ENCODE measurements around the gene CHST5. TPM values are rescaled to one million over a fixed set of nuclear protein-coding genes. Genes with fewer than 3 reads are reported as not detected.
"Not testable (repeated sequence)": the region's sequence is repeated elsewhere in the genome, so short reads cannot be mapped to it uniquely, and the experiment has no call there.

Gene CHST5
- polyA plus RNA-seq, 1 donor (not counting 4 experiments of a cell fraction or from before 2014, with no cell fraction given) = 0.12 TPM

DNA sequence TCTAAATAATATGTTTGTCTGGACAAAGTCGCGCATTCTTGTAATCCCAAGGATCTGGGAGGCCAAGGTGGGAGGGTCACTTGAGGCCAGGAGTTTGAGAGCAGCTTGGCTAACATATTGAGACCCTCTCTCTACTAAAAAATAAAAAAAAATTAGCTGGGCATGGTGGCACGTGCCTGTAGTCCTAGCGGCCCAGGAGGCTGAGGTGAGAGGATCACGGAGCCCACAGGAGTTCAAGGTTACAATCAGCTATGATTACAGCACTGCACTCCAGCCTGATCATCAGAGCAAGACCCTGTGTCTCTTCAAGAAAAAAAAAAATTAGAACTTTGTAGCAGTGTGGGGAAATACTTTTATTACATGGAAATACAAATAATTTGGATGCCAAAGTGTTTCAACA, 34.5 kb downstream of the CHST5 start:
- no peak overlapping the region for H3K4me3 ChIP-seq (ENCODE audit: control insufficient read depth in 2 of 3, extremely low read depth in 1 of 3, insufficient read depth in 2 of 3, low read depth in 1 of 3, low read length in 3 of 3)
- dilution Hi-C loops (cut with MboI; ENCODE audit: extremely low pct_ligation_motif_present, low sequenced_read_pairs) = no loop called here
- no peak overlapping the region for H2AFZ ChIP-seq (ENCODE audit: control insufficient read depth, low read length)
- no peak overlapping the region for H3K27ac ChIP-seq (ENCODE audit: control insufficient read depth, insufficient read depth, low read length)
- DNase-seq (ENCODE audit: low read depth, low spot score) = no peak
- no peaks in the 10 kb centered on the region for H3K79me2 ChIP-seq (ENCODE audit: control insufficient read depth, insufficient read depth, low read length)
- no peaks in the 10 kb centered on the region for H3K9me3 ChIP-seq (ENCODE audit: control insufficient read depth, low read depth, low read length)
- H3K9ac ChIP-seq (ENCODE audit: control insufficient read depth, extremely low read depth, insufficient read depth, low read length) = no peak overlapping the region
- no peaks in the 10 kb centered on the region for H3K9me1 ChIP-seq (ENCODE audit: control insufficient read depth, extremely low read depth, insufficient read depth, low read length)
- no peak overlapping the region for H3K4me2 ChIP-seq (ENCODE audit: control insufficient read depth, extremely low read depth, insufficient read depth, low read depth, low read length)
- peaks cover 21% of the 10 kb centered on the region for H3K4me1 ChIP-seq (ENCODE audit: control insufficient read depth, extremely low read depth, insufficient read depth, low read length)
- no peak for FAIRE-seq
- H3K36me3 ChIP-seq (ENCODE audit: control insufficient read depth in 2 of 2, extremely low read depth in 1 of 2, insufficient read depth in 2 of 2, low read length in 2 of 2) = no peaks in the 10 kb centered on the region
- no peaks in the 10 kb centered on the region for H4K20me1 ChIP-seq (ENCODE audit: control insufficient read depth, extremely low read depth, insufficient read depth, low read length)
- no peaks in the 10 kb centered on the region for H3K27me3 ChIP-seq (ENCODE audit: control insufficient read depth, extremely low read depth, insufficient read depth, low read length)
- TF ChIP-seq, protein P1, sequence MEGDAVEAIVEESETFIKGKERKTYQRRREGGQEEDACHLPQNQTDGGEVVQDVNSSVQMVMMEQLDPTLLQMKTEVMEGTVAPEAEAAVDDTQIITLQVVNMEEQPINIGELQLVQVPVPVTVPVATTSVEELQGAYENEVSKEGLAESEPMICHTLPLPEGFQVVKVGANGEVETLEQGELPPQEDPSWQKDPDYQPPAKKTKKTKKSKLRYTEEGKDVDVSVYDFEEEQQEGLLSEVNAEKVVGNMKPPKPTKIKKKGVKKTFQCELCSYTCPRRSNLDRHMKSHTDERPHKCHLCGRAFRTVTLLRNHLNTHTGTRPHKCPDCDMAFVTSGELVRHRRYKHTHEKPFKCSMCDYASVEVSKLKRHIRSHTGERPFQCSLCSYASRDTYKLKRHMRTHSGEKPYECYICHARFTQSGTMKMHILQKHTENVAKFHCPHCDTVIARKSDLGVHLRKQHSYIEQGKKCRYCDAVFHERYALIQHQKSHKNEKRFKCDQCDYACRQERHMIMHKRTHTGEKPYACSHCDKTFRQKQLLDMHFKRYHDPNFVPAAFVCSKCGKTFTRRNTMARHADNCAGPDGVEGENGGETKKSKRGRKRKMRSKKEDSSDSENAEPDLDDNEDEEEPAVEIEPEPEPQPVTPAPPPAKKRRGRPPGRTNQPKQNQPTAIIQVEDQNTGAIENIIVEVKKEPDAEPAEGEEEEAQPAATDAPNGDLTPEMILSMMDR (optimal IDR thresholded peaks at IDR 0.05 in 1 of 3, IDR thresholded peaks at IDR 0.05 in 1 of 3, conservative IDR thresholded peaks at IDR 0.05 in 1 of 3; ENCODE audit: extremely low read depth in 1 of 3, insufficient read depth in 2 of 3, low read length in 3 of 3) = no peak
- no peak for TF ChIP-seq EZH2 (IDR thresholded peaks at IDR 0.05; ENCODE audit: low read length)

DNA sequence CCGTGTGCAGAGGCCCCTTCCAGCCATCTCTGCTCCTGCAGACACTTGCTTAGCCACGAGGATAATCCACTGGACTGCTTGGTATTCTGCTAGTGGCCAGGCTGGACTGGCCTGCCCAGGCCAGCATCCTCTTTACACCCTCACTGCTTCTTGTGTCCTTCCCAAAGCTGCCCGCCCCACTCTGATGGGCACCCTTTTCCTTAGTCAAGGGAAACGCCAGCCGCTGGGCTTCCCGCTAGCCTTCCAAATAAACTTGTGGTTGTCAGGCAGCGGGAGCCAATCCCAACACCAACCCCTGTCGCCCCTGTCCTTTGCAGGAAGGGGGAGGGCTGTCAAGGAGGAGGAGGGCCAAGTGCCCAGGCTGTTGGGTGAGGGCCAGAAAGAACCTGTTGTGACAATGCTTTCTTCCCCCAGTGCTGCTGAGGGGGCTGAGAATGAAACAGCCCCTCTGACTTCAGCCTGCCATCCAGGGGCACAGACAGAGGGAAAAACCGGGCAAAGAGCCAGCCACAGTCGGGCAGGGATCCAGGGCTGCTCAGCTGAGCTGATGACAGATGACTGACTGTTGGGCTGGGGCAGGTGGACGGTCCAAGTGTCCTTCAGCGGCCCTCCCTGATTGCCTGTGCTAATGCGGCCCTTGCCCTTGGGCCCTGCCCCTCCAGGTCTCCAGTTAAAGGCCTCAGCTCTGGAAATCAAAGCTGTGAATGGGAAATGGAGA, 37.1 kb downstream of the CHST5 start:
- H3K9ac ChIP-seq (ENCODE audit: control insufficient read depth, extremely low read depth, insufficient read depth, low read length); H3K79me2 ChIP-seq (ENCODE audit: control insufficient read depth, insufficient read depth, low read length); H4K20me1 ChIP-seq (ENCODE audit: control insufficient read depth, extremely low read depth, insufficient read depth, low read length); H3K9me1 ChIP-seq (ENCODE audit: control insufficient read depth, extremely low read depth, insufficient read depth, low read length); H3K4me2 ChIP-seq (ENCODE audit: control insufficient read depth, extremely low read depth, insufficient read depth, low read depth, low read length); H3K4me3 ChIP-seq (ENCODE audit: control insufficient read depth in 2 of 3, extremely low read depth in 1 of 3, insufficient read depth in 2 of 3, low read depth in 1 of 3, low read length in 3 of 3); H3K27ac ChIP-seq (ENCODE audit: control insufficient read depth, insufficient read depth, low read length); DNase-seq (ENCODE audit: low read depth, low spot score); H3K9me3 ChIP-seq (ENCODE audit: control insufficient read depth, low read depth, low read length); H3K36me3 ChIP-seq (ENCODE audit: control insufficient read depth in 2 of 2, extremely low read depth in 1 of 2, insufficient read depth in 2 of 2, low read length in 2 of 2); FAIRE-seq; dilution Hi-C loops (cut with MboI; ENCODE audit: extremely low pct_ligation_motif_present, low sequenced_read_pairs); H2AFZ ChIP-seq (ENCODE audit: control insufficient read depth, low read length): not testable (repeated sequence)
- Histone ChIP-seq H3K4me1 (ENCODE audit: control insufficient read depth, extremely low read depth, insufficient read depth, low read length) (peaks cover 18% of the 10 kb centered on the region), H3K27me3 (ENCODE audit: control insufficient read depth, extremely low read depth, insufficient read depth, low read length) (peaks cover 14% of the 10 kb centered on the region)

DNA sequence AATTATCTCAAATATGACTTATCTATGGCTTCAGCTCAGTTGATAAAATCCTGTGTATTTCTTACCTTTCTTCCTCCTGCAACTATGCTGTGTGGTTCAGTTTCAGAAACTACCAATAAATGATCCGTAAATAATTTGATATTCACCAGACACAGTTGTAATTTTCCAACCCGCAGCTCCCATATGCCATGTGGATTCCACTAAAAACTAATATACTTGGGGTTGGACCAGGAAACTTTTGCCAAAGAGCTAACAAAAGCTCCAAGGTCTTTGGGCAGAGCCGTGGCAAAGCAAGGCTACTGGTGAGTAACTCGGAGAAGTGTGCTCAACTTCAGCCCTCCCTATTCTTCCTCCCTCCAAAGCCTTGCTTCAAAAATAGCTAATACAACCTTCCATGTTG, 38.4 kb downstream of the CHST5 start:
- peaks cover 10% of the 10 kb centered on the region for H3K4me1 ChIP-seq (ENCODE audit: control insufficient read depth, extremely low read depth, insufficient read depth, low read length)
- TF ChIP-seq, protein P1 (optimal IDR thresholded peaks at IDR 0.05 in 1 of 3, IDR thresholded peaks at IDR 0.05 in 1 of 3, conservative IDR thresholded peaks at IDR 0.05 in 1 of 3; ENCODE audit: extremely low read depth in 1 of 3, insufficient read depth in 2 of 3, low read length in 3 of 3) = no peak
- no peak for TF ChIP-seq EZH2 (IDR thresholded peaks at IDR 0.05; ENCODE audit: low read length)
- no peak for DNase-seq (ENCODE audit: low read depth, low spot score)
- H3K4me2 ChIP-seq (ENCODE audit: control insufficient read depth, extremely low read depth, insufficient read depth, low read depth, low read length) = no peak overlapping the region
- no peaks in the 10 kb centered on the region for H4K20me1 ChIP-seq (ENCODE audit: control insufficient read depth, extremely low read depth, insufficient read depth, low read length)
- no peaks in the 10 kb centered on the region for H3K79me2 ChIP-seq (ENCODE audit: control insufficient read depth, insufficient read depth, low read length)
- no peaks in the 10 kb centered on the region for H3K36me3 ChIP-seq (ENCODE audit: control insufficient read depth in 2 of 2, extremely low read depth in 1 of 2, insufficient read depth in 2 of 2, low read length in 2 of 2)
- H2AFZ ChIP-seq (ENCODE audit: control insufficient read depth, low read length) = no peak overlapping the region
- no peaks in the 10 kb centered on the region for H3K9me3 ChIP-seq (ENCODE audit: control insufficient read depth, low read depth, low read length)
- H3K4me3 ChIP-seq (ENCODE audit: control insufficient read depth in 2 of 3, extremely low read depth in 1 of 3, insufficient read depth in 2 of 3, low read depth in 1 of 3, low read length in 3 of 3) = no peak overlapping the region
- dilution Hi-C loops (cut with MboI; ENCODE audit: extremely low pct_ligation_motif_present, low sequenced_read_pairs) = no loop called here
- FAIRE-seq = no peak
- peaks cover 14% of the 10 kb centered on the region for H3K27me3 ChIP-seq (ENCODE audit: control insufficient read depth, extremely low read depth, insufficient read depth, low read length)
- no peak overlapping the region for H3K9ac ChIP-seq (ENCODE audit: control insufficient read depth, extremely low read depth, insufficient read depth, low read length)
- no peaks in the 10 kb centered on the region for H3K9me1 ChIP-seq (ENCODE audit: control insufficient read depth, extremely low read depth, insufficient read depth, low read length)
- no peak overlapping the region for H3K27ac ChIP-seq (ENCODE audit: control insufficient read depth, insufficient read depth, low read length)
